ENCODE data around the gene PICALM.

Gene PICALM

GRCh38 chr11:86040919-86041850 lies 27.7 kb downstream of the PICALM start:
- H3F3A ChIP-seq (ENCODE audit: low read depth): 0 out of 2 replicates have a peak, but pooled peaks cover 2% of the 10 kb centered on the region
- no peaks in the 10 kb centered on the region for H3K9me3 ChIP-seq (ENCODE audit: insufficient read depth, low read depth, low read length)
- H3K9me2 ChIP-seq (replicated peaks; ENCODE audit: low read depth, low read length): no peaks in the 10 kb centered on the region
- H3K9ac ChIP-seq (ENCODE audit: low read depth, low read length, poor library complexity, severe bottlenecking): no peak overlapping the region
- H3K36me3 ChIP-seq (ENCODE audit: insufficient read depth, low read length): no peaks in the 10 kb centered on the region
- no peak overlapping the region for H2AFZ ChIP-seq (ENCODE audit: low read length)
- no peaks in the 10 kb centered on the region for H3K27me3 ChIP-seq (ENCODE audit: insufficient read depth, low read length, poor library complexity, severe bottlenecking)
- no peak overlapping the region for H3K4me2 ChIP-seq (ENCODE audit: low read depth, low read length, poor library complexity, severe bottlenecking)
- TF ChIP-seq, protein P1, sequence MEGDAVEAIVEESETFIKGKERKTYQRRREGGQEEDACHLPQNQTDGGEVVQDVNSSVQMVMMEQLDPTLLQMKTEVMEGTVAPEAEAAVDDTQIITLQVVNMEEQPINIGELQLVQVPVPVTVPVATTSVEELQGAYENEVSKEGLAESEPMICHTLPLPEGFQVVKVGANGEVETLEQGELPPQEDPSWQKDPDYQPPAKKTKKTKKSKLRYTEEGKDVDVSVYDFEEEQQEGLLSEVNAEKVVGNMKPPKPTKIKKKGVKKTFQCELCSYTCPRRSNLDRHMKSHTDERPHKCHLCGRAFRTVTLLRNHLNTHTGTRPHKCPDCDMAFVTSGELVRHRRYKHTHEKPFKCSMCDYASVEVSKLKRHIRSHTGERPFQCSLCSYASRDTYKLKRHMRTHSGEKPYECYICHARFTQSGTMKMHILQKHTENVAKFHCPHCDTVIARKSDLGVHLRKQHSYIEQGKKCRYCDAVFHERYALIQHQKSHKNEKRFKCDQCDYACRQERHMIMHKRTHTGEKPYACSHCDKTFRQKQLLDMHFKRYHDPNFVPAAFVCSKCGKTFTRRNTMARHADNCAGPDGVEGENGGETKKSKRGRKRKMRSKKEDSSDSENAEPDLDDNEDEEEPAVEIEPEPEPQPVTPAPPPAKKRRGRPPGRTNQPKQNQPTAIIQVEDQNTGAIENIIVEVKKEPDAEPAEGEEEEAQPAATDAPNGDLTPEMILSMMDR (conservative IDR thresholded peaks at IDR 0.05; ENCODE audit: low read length): no peak
- TF ChIP-seq EZH2phosphoT487 (IDR thresholded peaks at IDR 0.05; ENCODE audit: borderline replicate concordance): no peak
- H4K20me1 ChIP-seq (ENCODE audit: insufficient read depth, low read length, poor library complexity, severe bottlenecking): peaks cover 59% of the 10 kb centered on the region
- H3K79me2 ChIP-seq (ENCODE audit: insufficient read depth, low read length): peaks cover 93% of the 10 kb centered on the region
- H3K4me3 ChIP-seq (ENCODE audit: low read length, poor library complexity, severe bottlenecking): no peak overlapping the region
- H3K4me1 ChIP-seq (ENCODE audit: insufficient read depth, low read length, poor library complexity, severe bottlenecking): peaks cover 7% of the 10 kb centered on the region

- no peak for TF ChIP-seq EZH2phosphoT487 (IDR thresholded peaks at IDR 0.05; ENCODE audit: borderline replicate concordance)
- TF ChIP-seq, protein P1 (conservative IDR thresholded peaks at IDR 0.05; ENCODE audit: low read length): no peak
- Histone ChIP-seq H3K9ac (ENCODE audit: low read depth, low read length, poor library complexity, severe bottlenecking) (no peak overlapping the region), H3K4me1 (ENCODE audit: insufficient read depth, low read length, poor library complexity, severe bottlenecking) (no peaks in the 10 kb centered on the region), H3K9me3 (ENCODE audit: insufficient read depth, low read depth, low read length) (no peaks in the 10 kb centered on the region), H4K20me1 (ENCODE audit: insufficient read depth, low read length, poor library complexity, severe bottlenecking) (peaks cover 48% of the 10 kb centered on the region), H3K4me3 (ENCODE audit: low read length, poor library complexity, severe bottlenecking) (no peak overlapping the region), H3K4me2 (ENCODE audit: low read depth, low read length, poor library complexity, severe bottlenecking) (no peak overlapping the region), H3K79me2 (ENCODE audit: insufficient read depth, low read length) (peaks cover 93% of the 10 kb centered on the region), H3F3A (ENCODE audit: low read depth) (no peaks in the 10 kb centered on the region), H3K27me3 (ENCODE audit: insufficient read depth, low read length, poor library complexity, severe bottlenecking) (no peaks in the 10 kb centered on the region), H2AFZ (ENCODE audit: low read length) (no peak overlapping the region), H3K9me2 (replicated peaks; ENCODE audit: low read depth, low read length) (no peaks in the 10 kb centered on the region), H3K36me3 (ENCODE audit: insufficient read depth, low read length) (no peaks in the 10 kb centered on the region)
Observed at GRCh38 chr11:86039094-86039493, 29.8 kb downstream of the PICALM start.

GRCh38 chr11:86037743-86038142 lies 31.1 kb downstream of the PICALM start:
- H3K9ac ChIP-seq (ENCODE audit: low read depth, low read length, poor library complexity, severe bottlenecking): no peak overlapping the region
- H2AFZ ChIP-seq (ENCODE audit: low read length): no peak overlapping the region
- H3K9me2 ChIP-seq (replicated peaks; ENCODE audit: low read depth, low read length): no peaks in the 10 kb centered on the region
- no peaks in the 10 kb centered on the region for H3F3A ChIP-seq (ENCODE audit: low read depth)
- H3K4me1 ChIP-seq (ENCODE audit: insufficient read depth, low read length, poor library complexity, severe bottlenecking): no peaks in the 10 kb centered on the region
- no peaks in the 10 kb centered on the region for H3K9me3 ChIP-seq (ENCODE audit: insufficient read depth, low read depth, low read length)
- H3K4me2 ChIP-seq (ENCODE audit: low read depth, low read length, poor library complexity, severe bottlenecking): no peak overlapping the region
- TF ChIP-seq, protein P1 (conservative IDR thresholded peaks at IDR 0.05; ENCODE audit: low read length): no peak
- TF ChIP-seq EZH2phosphoT487 (IDR thresholded peaks at IDR 0.05; ENCODE audit: borderline replicate concordance): no peak
- H4K20me1 ChIP-seq (ENCODE audit: insufficient read depth, low read length, poor library complexity, severe bottlenecking): peaks cover 50% of the 10 kb centered on the region
- H3K27me3 ChIP-seq (ENCODE audit: insufficient read depth, low read length, poor library complexity, severe bottlenecking): no peaks in the 10 kb centered on the region
- H3K79me2 ChIP-seq (ENCODE audit: insufficient read depth, low read length): peaks cover 93% of the 10 kb centered on the region
- no peak overlapping the region for H3K4me3 ChIP-seq (ENCODE audit: low read length, poor library complexity, severe bottlenecking)
- no peaks in the 10 kb centered on the region for H3K36me3 ChIP-seq (ENCODE audit: insufficient read depth, low read length)

Data from Loucy (cell line).